WTC11 (cell line): Measurements from ENCODE around the gene TMA7B. TPM values are rescaled to one million over a fixed set of nuclear protein-coding genes. Genes with fewer than 3 reads are reported as not detected.

Experiments
- ATAC-seq: fragments of 200-7000 bp; cut with Tn5 transposase; 2 replicates; pipeline ENCODE4 v1.10.0; 2021; ENCODE audit warnings: mild to moderate bottlenecking, moderate library complexity
- CTCF ChIA-PET: fragments of 300-600 bp; sonication (Branson Sonifier 250); formaldehyde crosslinking; loops from one replicate; lab custom pipeline; 2021; ENCODE audit warnings: antibody characterized with exemption; lab: Charles Lee
- POLR2A ChIA-PET: fragments of 350-600 bp; sonication (Branson Sonifier 250); formaldehyde crosslinking; loops from one replicate; lab custom pipeline; 2021; ENCODE audit warnings: antibody characterized with exemption; lab: Charles Lee
- DNase-seq: peaks from one replicate; pipeline ENCODE4 v3.0.0; 2021; ENCODE audit warnings: low spot score
- H3K27ac Mint-ChIP-seq: 2 replicates; pipeline ENCODE4 v1.8.0; 2021; ENCODE audit warnings: mixed read lengths
- H3K27me3 Mint-ChIP-seq: 2 replicates; pipeline ENCODE4 v1.8.0; 2021; ENCODE audit warnings: low read depth, mild to moderate bottlenecking, moderate library complexity, mixed read lengths
- H3K36me3 Mint-ChIP-seq: 2 replicates; pipeline ENCODE4 v1.8.0; 2021; ENCODE audit warnings: mixed read lengths
- H3K4me1 Mint-ChIP-seq: 2 replicates; pipeline ENCODE4 v1.8.0; 2022; ENCODE audit warnings: mixed read lengths
- H3K4me3 Mint-ChIP-seq: 2 replicates; pipeline ENCODE4 v1.8.0; 2021; ENCODE audit warnings: mild to moderate bottlenecking, moderate library complexity, mixed read lengths
- H3K9me3 Mint-ChIP-seq: 2 replicates; pipeline ENCODE4 v1.8.0; 2021; ENCODE audit warnings: mixed read lengths
- CBFB ChIP-seq: sonication (generic); formaldehyde crosslinking; IDR thresholded peaks from 2 replicates; pipeline ENCODE4 v1.8.1; 2022; ENCODE audit warnings: mild to moderate bottlenecking, low read depth, missing genetic modification reagents
- CREB1 ChIP-seq: sonication (generic); formaldehyde crosslinking; IDR thresholded peaks from 2 replicates; pipeline ENCODE4 v1.8.0; 2023; ENCODE audit warnings: mild to moderate bottlenecking, missing genetic modification reagents
- ELF4 ChIP-seq: sonication (generic); formaldehyde crosslinking; IDR thresholded peaks from 2 replicates; pipeline ENCODE4 v1.8.1; 2022; ENCODE audit warnings: low read depth, mild to moderate bottlenecking, moderate library complexity, missing genetic modification reagents
- ETV6 ChIP-seq: sonication (generic); formaldehyde crosslinking; IDR thresholded peaks from 2 replicates; pipeline ENCODE4 v1.8.1; 2022; ENCODE audit warnings: mild to moderate bottlenecking, missing genetic modification reagents
- FOXJ3 ChIP-seq: sonication (generic); formaldehyde crosslinking; IDR thresholded peaks from 2 replicates; pipeline ENCODE4 v1.9.0; 2021; ENCODE audit warnings: missing genetic modification reagents, mild to moderate bottlenecking, borderline replicate concordance
- FOXK1 ChIP-seq: sonication (generic); formaldehyde crosslinking; IDR thresholded peaks from 2 replicates; pipeline ENCODE4 v1.8.0; 2022; ENCODE audit warnings: mild to moderate bottlenecking, moderate library complexity, missing genetic modification reagents
- NR1H2 ChIP-seq: sonication (generic); formaldehyde crosslinking; IDR thresholded peaks from 2 replicates; pipeline ENCODE4 v1.9.0; 2021; ENCODE audit warnings: mild to moderate bottlenecking, moderate library complexity, missing genetic modification reagents
- OVOL2 ChIP-seq: fragments of 250-450 bp; sonication (Bioruptor Pico); IDR thresholded peaks from 2 replicates; pipeline ENCODE4 v1.9.0; 2021; ENCODE audit warnings: mild to moderate bottlenecking, borderline replicate concordance
- PRRX2 ChIP-seq: fragments of 250-450 bp; sonication (Bioruptor Pico); IDR thresholded peaks from 2 replicates; pipeline ENCODE4 v1.8.0; 2021; ENCODE audit warnings: mild to moderate bottlenecking
- RELA ChIP-seq: sonication (generic); formaldehyde crosslinking; IDR thresholded peaks from 2 replicates; pipeline ENCODE4 v1.8.1; 2022; ENCODE audit warnings: missing genetic modification reagents, mild to moderate bottlenecking, borderline replicate concordance
- RORB ChIP-seq: fragments of 250-450 bp; sonication (Bioruptor Pico); IDR thresholded peaks from 2 replicates; pipeline ENCODE4 v1.9.0; 2021; ENCODE audit warnings: mild to moderate bottlenecking
- SOX15 ChIP-seq: fragments of 250-450 bp; sonication (Bioruptor Pico); IDR thresholded peaks from 2 replicates; pipeline ENCODE4 v1.9.0; 2021; ENCODE audit warnings: mild to moderate bottlenecking
- SP1 ChIP-seq: sonication (generic); formaldehyde crosslinking; conservative IDR thresholded peaks from 2 replicates; pipeline ENCODE4 v1.8.1; 2022; ENCODE audit warnings: missing genetic modification reagents
- TEAD4 ChIP-seq: sonication (generic); formaldehyde crosslinking; IDR thresholded peaks from 2 replicates; pipeline ENCODE4 v1.8.0; 2022; ENCODE audit warnings: mild to moderate bottlenecking, missing genetic modification reagents
- ZNF121 ChIP-seq: sonication (generic); formaldehyde crosslinking; IDR thresholded peaks from 2 replicates; pipeline ENCODE4 v1.8.0; 2023; ENCODE audit warnings: missing genetic modification reagents
- ZNF219 ChIP-seq: sonication (generic); formaldehyde crosslinking; IDR thresholded peaks from 2 replicates; pipeline ENCODE4 v1.8.0; 2023; ENCODE audit warnings: missing genetic modification reagents, mild to moderate bottlenecking, borderline replicate concordance
- total RNA-seq: library from RNA; stranded (reverse); gene quantifications from 3 replicates; pipeline ENCODE4 v1.2.3, GENCODE V29; 2021
- TF ChIP-seq, protein P1 (sequence below): sonication (generic); formaldehyde crosslinking; conservative IDR thresholded peaks from 2 replicates; pipeline ENCODE4 v1.8.1; 2022; ENCODE audit warnings: mild to moderate bottlenecking, missing genetic modification reagents
- TF ChIP-seq, protein P2 (sequence below): sonication (generic); formaldehyde crosslinking; IDR thresholded peaks from 2 replicates; pipeline ENCODE4 v1.8.1; 2022; ENCODE audit warnings: mild to moderate bottlenecking, moderate library complexity, missing genetic modification reagents
- TF ChIP-seq, protein P3 (sequence below): sonication (generic); formaldehyde crosslinking; IDR thresholded peaks from 2 replicates; pipeline ENCODE4 v1.8.0; 2022; ENCODE audit warnings: mild to moderate bottlenecking, missing genetic modification reagents
- TF ChIP-seq, protein P4 (sequence below): sonication (generic); formaldehyde crosslinking; IDR thresholded peaks from 2 replicates; pipeline ENCODE4 v1.8.0; 2022; ENCODE audit warnings: mild to moderate bottlenecking, missing genetic modification reagents
- TF ChIP-seq, protein P5 (sequence below): fragments of 250-450 bp; sonication (Bioruptor Pico); IDR thresholded peaks from 2 replicates; pipeline ENCODE4 v2.1.2; 2022; ENCODE audit warnings: mild to moderate bottlenecking, moderate library complexity
- TF ChIP-seq, protein P6 (sequence below): fragments of 250-450 bp; sonication (Bioruptor Pico); IDR thresholded peaks from 2 replicates; pipeline ENCODE4 v1.8.0; 2021; ENCODE audit warnings: mild to moderate bottlenecking

The TMA7B gene
- total RNA-seq, 1 experiment from 2014 or later = not detected

DNA sequence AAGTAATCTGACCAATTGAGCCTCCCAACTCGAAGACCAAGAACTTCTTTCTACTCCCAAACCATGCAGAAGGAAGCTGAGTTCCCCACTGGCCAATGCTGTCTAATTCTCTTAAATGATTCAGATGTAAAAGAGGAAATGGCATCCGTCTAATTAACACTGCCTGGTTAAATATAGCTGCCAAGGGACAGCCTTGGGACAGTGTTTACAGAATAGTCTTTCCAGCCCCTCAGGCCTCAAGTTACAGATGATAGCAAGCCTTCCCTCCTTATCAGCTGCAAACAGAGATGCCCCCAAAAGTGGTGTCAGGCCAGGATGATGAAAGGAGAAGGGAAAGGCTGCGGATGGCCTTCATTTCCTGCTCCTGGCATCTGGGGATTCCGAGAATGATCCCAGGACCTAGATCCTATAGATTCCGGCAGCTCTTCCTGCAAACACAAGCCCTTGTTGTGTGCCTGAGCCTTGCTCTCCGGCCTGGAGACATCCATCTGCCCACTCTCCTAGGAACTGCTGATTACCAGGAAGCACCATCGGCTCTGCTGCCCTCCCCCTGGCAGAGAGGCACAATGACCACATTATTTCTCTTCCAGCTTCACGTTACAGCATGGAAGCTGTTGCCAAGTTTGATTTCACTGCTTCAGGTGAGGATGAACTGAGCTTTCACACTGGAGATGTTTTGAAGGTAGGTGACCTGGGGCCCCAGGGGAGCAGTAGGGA, 13.5 kb upstream of the TMA7B start:
- no peak for DNase-seq
- Mint-ChIP-seq H3K4me3 (no peak overlapping the region), H3K27ac (no peak overlapping the region), H3K9me3 (no peaks in the 10 kb centered on the region), H3K36me3 (no peaks in the 10 kb centered on the region), H3K27me3 (peaks cover 6% of the 10 kb centered on the region; the same call in 1 of the 2 replicates), H3K4me1 (peaks cover 54% of the 10 kb centered on the region)
- CTCF ChIA-PET = interaction anchor here (1.4 to 2.7 kb wide), 2 partner anchors 13 to 78 kb away, joined by 7 to 10 read pairs; no protein-coding TSS in a partner anchor
- POLR2A ChIA-PET = interaction anchor here (0.5 to 0.6 kb wide), 2 partner anchors 14 to 38 kb away, joined by 4 to 5 read pairs; no protein-coding TSS in a partner anchor
- no peak for TF ChIP-seq SP1 (CRISPR knock-in tag)
- no peak for ATAC-seq

DNA sequence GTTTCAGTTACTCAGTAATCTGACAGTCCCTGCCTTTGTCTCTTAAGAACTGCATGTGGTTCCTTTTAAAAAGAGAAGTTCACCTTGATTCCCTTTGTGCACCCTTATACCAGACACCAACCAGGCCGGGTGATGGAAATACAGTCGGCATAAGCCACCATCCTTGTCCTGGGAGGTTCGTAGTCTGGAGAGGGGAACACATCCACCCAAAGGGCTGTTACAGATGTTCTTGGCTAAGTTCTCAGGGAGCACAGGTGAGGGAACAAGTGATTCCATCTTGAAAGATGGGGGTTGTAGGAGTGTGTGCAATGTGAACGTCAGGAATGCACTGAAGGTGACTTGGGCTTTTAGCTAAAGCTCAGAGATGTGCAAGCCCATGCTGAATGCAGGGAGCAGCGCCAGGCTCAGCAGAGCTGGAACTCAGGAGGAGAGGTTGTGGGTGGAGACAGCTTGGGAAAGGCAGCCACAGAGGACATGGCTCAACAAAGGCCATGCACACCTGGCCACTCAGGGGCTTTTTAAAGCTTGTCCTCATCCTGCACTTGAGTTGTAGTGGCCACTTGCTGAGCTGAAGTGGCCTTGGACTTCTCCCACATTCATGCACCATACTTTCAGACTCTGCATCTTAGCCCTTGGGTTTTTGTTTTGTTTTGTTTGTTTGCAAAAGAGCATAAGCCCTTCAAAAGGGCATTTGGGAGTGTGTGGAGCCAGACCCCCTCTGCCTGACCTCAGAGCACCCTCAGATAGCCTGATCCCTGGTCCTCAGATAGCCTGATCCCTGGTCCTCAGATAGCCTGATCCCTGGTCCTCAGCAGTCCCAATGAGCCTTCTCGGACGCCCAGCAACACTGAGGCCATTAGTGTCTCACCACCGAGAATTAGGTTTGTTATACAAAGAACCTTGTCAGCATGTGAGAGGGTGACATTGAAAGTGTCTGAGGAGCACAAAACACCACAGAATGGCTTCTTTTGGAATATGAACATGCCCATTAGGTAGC, 12.7 kb upstream of the TMA7B start:
- CTCF ChIA-PET = interaction anchor here (1.4 to 2.7 kb wide), 2 partner anchors 14 to 77 kb away, joined by 7 to 10 read pairs; no protein-coding TSS in a partner anchor
- no peak for DNase-seq
- Mint-ChIP-seq H3K36me3 (no peaks in the 10 kb centered on the region), H3K9me3 (no peaks in the 10 kb centered on the region), H3K4me3 (no peak overlapping the region), H3K27me3 (peaks cover 6% of the 10 kb centered on the region; the same call in 1 of the 2 replicates), H3K27ac (no peak overlapping the region), H3K4me1 (peaks cover 46% of the 10 kb centered on the region)
- ATAC-seq = no peak
- POLR2A ChIA-PET = interaction anchor here (0.6 kb wide), 1 partner anchor 15 kb away, joined by 4 read pairs; no protein-coding TSS in a partner anchor
- TF ChIP-seq, protein P1, sequence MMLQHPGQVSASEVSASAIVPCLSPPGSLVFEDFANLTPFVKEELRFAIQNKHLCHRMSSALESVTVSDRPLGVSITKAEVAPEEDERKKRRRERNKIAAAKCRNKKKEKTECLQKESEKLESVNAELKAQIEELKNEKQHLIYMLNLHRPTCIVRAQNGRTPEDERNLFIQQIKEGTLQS (CRISPR knock-in tag) = no peak
- TF ChIP-seq, protein P2, sequence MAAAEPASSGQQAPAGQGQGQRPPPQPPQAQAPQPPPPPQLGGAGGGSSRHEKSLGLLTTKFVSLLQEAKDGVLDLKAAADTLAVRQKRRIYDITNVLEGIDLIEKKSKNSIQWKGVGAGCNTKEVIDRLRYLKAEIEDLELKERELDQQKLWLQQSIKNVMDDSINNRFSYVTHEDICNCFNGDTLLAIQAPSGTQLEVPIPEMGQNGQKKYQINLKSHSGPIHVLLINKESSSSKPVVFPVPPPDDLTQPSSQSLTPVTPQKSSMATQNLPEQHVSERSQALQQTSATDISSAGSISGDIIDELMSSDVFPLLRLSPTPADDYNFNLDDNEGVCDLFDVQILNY (CRISPR knock-in tag) = no peak
- TF ChIP-seq, protein P3, sequence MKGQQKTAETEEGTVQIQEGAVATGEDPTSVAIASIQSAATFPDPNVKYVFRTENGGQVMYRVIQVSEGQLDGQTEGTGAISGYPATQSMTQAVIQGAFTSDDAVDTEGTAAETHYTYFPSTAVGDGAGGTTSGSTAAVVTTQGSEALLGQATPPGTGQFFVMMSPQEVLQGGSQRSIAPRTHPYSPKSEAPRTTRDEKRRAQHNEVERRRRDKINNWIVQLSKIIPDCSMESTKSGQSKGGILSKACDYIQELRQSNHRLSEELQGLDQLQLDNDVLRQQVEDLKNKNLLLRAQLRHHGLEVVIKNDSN (CRISPR knock-in tag) = no peak
- TF ChIP-seq ELF4 (CRISPR knock-in tag) = no peak
- TF ChIP-seq RORB (CRISPR knock-in tag) = no peak
- TF ChIP-seq FOXJ3 (CRISPR knock-in tag) = no peak
- TF ChIP-seq, protein P4, sequence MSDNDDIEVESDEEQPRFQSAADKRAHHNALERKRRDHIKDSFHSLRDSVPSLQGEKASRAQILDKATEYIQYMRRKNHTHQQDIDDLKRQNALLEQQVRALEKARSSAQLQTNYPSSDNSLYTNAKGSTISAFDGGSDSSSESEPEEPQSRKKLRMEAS (CRISPR knock-in tag) = no peak
- no peak for TF ChIP-seq OVOL2 (CRISPR knock-in tag)
- no peak for TF ChIP-seq NR1H2 (CRISPR knock-in tag)
- TF ChIP-seq ETV6 (CRISPR knock-in tag) = no peak
- no peak for TF ChIP-seq FOXK1 (CRISPR knock-in tag)
- no peak for TF ChIP-seq SOX15 (CRISPR knock-in tag)
- no peak for TF ChIP-seq CBFB (CRISPR knock-in tag)
- no peak for TF ChIP-seq RELA

DNA sequence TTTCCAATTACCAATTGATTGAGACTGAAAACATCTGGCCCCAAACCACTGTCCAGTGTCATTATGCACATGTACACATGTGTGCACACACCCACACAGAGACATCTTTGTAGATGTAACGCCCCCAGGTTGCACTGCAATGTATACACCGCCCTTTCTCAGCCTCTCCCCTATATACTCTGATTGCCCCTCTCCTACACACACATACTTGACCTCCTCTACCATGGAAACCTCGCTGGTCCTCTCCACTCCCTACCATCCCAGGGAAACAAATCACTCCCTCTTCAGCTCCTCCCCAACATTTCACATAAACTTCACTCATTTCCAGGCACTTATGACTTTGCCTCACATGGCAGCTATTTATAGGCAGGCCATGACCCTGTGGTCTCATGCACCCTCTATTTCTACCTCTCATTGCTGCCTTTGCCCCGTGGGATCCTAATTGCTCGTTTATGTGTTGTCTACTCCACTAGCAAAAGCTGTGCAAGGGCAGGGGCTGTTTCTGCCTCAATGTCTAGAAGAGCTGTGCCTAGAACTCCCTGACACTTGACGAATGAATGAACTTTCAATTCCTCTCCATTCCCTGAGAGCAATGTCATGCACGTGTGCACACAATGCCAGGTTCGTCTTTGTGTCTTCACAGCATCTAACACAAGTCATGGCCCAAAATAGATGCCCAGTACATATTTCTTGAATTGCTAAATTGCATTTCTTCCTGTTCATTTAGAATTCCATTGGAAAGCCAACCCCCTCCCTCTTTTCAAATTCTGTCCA, 10.0 kb upstream of the TMA7B start:
- H3K27ac Mint-ChIP-seq = no peak overlapping the region
- no peak for DNase-seq
- H3K27me3 Mint-ChIP-seq = peaks cover 6% of the 10 kb centered on the region; the same call in 1 of the 2 replicates
- no peaks in the 10 kb centered on the region for H3K9me3 Mint-ChIP-seq
- no peak overlapping the region for H3K4me3 Mint-ChIP-seq
- H3K4me1 Mint-ChIP-seq = peaks cover 31% of the 10 kb centered on the region
- ChIA-PET POLR2A (no interaction called here), CTCF (no interaction called here)
- no peaks in the 10 kb centered on the region for H3K36me3 Mint-ChIP-seq
- no peak for ATAC-seq
- TF ChIP-seq, protein P4 (CRISPR knock-in tag) = no peak
- TF ChIP-seq CREB1 (CRISPR knock-in tag) (no peak), ZNF219 (no peak), TEAD4 (CRISPR knock-in tag) (no peak), OVOL2 (CRISPR knock-in tag) (no peak), FOXJ3 (CRISPR knock-in tag) (no peak), PRRX2 (CRISPR knock-in tag) (no peak), RORB (CRISPR knock-in tag) (no peak), ZNF121 (CRISPR knock-in tag) (no peak)
- TF ChIP-seq, protein P5, sequence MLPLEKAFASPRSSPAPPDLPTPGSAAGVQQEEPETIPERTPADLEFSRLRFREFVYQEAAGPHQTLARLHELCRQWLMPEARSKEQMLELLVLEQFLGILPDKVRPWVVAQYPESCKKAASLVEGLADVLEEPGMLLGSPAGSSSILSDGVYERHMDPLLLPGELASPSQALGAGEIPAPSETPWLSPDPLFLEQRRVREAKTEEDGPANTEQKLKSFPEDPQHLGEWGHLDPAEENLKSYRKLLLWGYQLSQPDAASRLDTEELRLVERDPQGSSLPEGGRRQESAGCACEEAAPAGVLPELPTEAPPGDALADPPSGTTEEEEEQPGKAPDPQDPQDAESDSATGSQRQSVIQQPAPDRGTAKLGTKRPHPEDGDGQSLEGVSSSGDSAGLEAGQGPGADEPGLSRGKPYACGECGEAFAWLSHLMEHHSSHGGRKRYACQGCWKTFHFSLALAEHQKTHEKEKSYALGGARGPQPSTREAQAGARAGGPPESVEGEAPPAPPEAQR = no peak
- TF ChIP-seq, protein P1 (CRISPR knock-in tag) = no peak
- TF ChIP-seq, protein P6, sequence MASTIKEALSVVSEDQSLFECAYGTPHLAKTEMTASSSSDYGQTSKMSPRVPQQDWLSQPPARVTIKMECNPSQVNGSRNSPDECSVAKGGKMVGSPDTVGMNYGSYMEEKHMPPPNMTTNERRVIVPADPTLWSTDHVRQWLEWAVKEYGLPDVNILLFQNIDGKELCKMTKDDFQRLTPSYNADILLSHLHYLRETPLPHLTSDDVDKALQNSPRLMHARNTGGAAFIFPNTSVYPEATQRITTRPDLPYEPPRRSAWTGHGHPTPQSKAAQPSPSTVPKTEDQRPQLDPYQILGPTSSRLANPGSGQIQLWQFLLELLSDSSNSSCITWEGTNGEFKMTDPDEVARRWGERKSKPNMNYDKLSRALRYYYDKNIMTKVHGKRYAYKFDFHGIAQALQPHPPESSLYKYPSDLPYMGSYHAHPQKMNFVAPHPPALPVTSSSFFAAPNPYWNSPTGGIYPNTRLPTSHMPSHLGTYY (CRISPR knock-in tag) = no peak
